Measurements from ENCODE around the gene ALDH2.

- TF ChIP-seq CTCF (IDR thresholded peaks at IDR 0.05; ENCODE audit: low read length) = no peak
- no peak for TF ChIP-seq EZH2 (IDR thresholded peaks at IDR 0.05; ENCODE audit: borderline replicate concordance, low read length)
These were observed 92.0 kb downstream of the ALDH2 start for GRCh38 chr12:111858778-111859177.
